HepG2 (cell line): ENCODE measurements around the gene CASTOR1. TPM values are rescaled to one million over a fixed set of nuclear protein-coding genes. Genes with fewer than 3 reads are reported as not detected.

Experiments used
- ATAC-seq: fragments of 200-7000 bp; cut with Tn5 transposase; 3 replicates; pipeline ENCODE4 v1.9.1; 2020; ENCODE audit warnings: mild to moderate bottlenecking, moderate library complexity
- BruUV-seq: library from RNA; stranded (reverse); fragments of 400-500 nt; replicated peaks from 2 replicates; lab custom pipeline; 2021; lab: Mats Ljungman, UMichigan
- CTCF ChIA-PET: fragments of 300-600 bp; formaldehyde crosslinking; extraction: SDS; loops from one replicate; lab custom pipeline; 2021; ENCODE audit warnings: low total read pairs, inconsistent platforms, low intra/inter-chr PET ratio; lab: Yijun Ruan, JAX
- POLR2A ChIA-PET: fragments of 350-600 bp; sonication (Branson Sonifier 250); formaldehyde crosslinking; loops from one replicate; lab custom pipeline; 2020; ENCODE audit warnings: antibody characterized with exemption, inconsistent platforms; lab: Yijun Ruan, JAX
- DNase-seq: peaks from one replicate; pipeline ENCODE4 v3.0.0-alpha.2; 2015; ENCODE audit warnings: low spot score
- FAIRE-seq: peaks from 3 replicates; lab custom pipeline; 2011; peaks lifted over from hg19 to GRCh38; lab: Jason Lieb, UNC
- H2AFZ ChIP-seq: one replicate; pipeline ENCODE4 v1.6.1; 2011; ENCODE audit warnings: low read length, inconsistent platforms
- H3K27ac ChIP-seq: fragments of 300-600 bp; 3 replicates; pipeline ENCODE4 v1.8.0; 2011; ENCODE audit warnings: mixed run types, mild to moderate bottlenecking, mixed read lengths, low read length, inconsistent platforms; ENCODE audit not compliant: insufficient read depth; ENCODE audit errors: extremely low read length
- H3K27me3 ChIP-seq, 2 experiments: fragments of 200-600 bp in 1 of 2; 2 replicates in 1 of 2; 3 replicates in 1 of 2; pipeline versions ENCODE4 v1.6.0 to v1.8.0; 2011; ENCODE audit warnings: low read length in 2 of 2, mild to moderate bottlenecking in 2 of 2, moderate library complexity in 2 of 2, inconsistent platforms in 1 of 2; ENCODE audit not compliant: insufficient read depth in 2 of 2, control insufficient read depth in 1 of 2
- H3K36me3 ChIP-seq, 2 experiments: fragments of 200-600 bp in 1 of 2; replicated peaks in 1 of 2; 2 replicates in 1 of 2; 3 replicates in 1 of 2; pipeline versions ENCODE4 v1.5.1 to v1.8.0; 2011; ENCODE audit warnings: low read length in 2 of 2, inconsistent platforms in 1 of 2; ENCODE audit not compliant: insufficient read depth in 2 of 2, control insufficient read depth in 1 of 2
- H3K4me1 ChIP-seq: 2 replicates; pipeline ENCODE4 v1.5.1; 2012; ENCODE audit warnings: low read length, inconsistent platforms; ENCODE audit not compliant: insufficient read depth
- H3K4me2 ChIP-seq: 2 replicates; pipeline ENCODE4 v1.6.0; 2011; ENCODE audit warnings: low read depth, low read length, inconsistent platforms
- H3K4me3 ChIP-seq, 3 experiments: fragments of 200-600 bp in 1 of 3; sonication (generic), shearing (Covaris generic) in 1 of 3; replicated peaks in 1 of 3; 2 replicates each; pipeline ENCODE4 v1.5.1; 2011 to 2016; ENCODE audit warnings: low read length in 3 of 3, inconsistent platforms in 2 of 3, low read depth in 2 of 3, mild to moderate bottlenecking in 2 of 3, control low read depth in 1 of 3, mixed read lengths in 1 of 3; ENCODE audit not compliant: insufficient read depth in 1 of 3
- H3K79me2 ChIP-seq: one replicate; pipeline ENCODE4 v1.6.1; 2011; ENCODE audit warnings: low read length, inconsistent platforms; ENCODE audit not compliant: insufficient read depth
- H3K9ac ChIP-seq: 2 replicates; pipeline ENCODE4 v1.6.0; 2011; ENCODE audit warnings: mild to moderate bottlenecking, low read depth, low read length, inconsistent platforms; ENCODE audit not compliant: insufficient read depth
- H3K9me3 ChIP-seq: 2 replicates; pipeline ENCODE4 v1.5.1; 2012; ENCODE audit warnings: mild to moderate bottlenecking, low read length
- H4K20me1 ChIP-seq: 2 replicates; pipeline ENCODE4 v1.6.0; 2011; ENCODE audit warnings: inconsistent platforms, mild to moderate bottlenecking, low read length, moderate library complexity; ENCODE audit not compliant: insufficient read depth
- CHD4 ChIP-seq: fragments of 200-600 bp; sonication (generic); IDR thresholded peaks from 2 replicates; pipeline ENCODE4 v1.7.0; 2017; ENCODE audit warnings: mild to moderate bottlenecking, low read length, borderline replicate concordance
- SKI ChIP-seq: fragments of 450-650 bp; IDR thresholded peaks from one replicate; pipeline ENCODE4 v1.6.1; 2018; ENCODE audit warnings: mild to moderate bottlenecking; ENCODE audit not compliant: partially characterized antibody
- TRIM24 ChIP-seq: sonication (generic); formaldehyde crosslinking; IDR thresholded peaks from 2 replicates; pipeline ENCODE4 v1.8.0; 2022; ENCODE audit warnings: mild to moderate bottlenecking, missing genetic modification reagents
- ZNF143 ChIP-seq: sonication (generic); formaldehyde crosslinking; IDR thresholded peaks from 2 replicates; pipeline ENCODE4 v1.4.0; 2020; ENCODE audit warnings: missing genetic modification reagents
- ZNF747 ChIP-seq: sonication (generic); formaldehyde crosslinking; IDR thresholded peaks from 2 replicates; pipeline ENCODE4 v1.8.1; 2023; ENCODE audit warnings: missing genetic modification reagents, mild to moderate bottlenecking, borderline replicate concordance
- WGBS: methylation state at CpG from one replicate; pipeline ENCODE4 v1.1.6; 2017; ENCODE audit warnings: low lambda C conversion rate; 5-methylcytosine and 5-hydroxymethylcytosine counted together
- in situ Hi-C: cut with HindIII; loops from 2 replicates; pipeline ENCODE4 v1.10.0; 2017; ENCODE audit warnings: low pct_unique_long_range_greater_than_20kb; ENCODE audit not compliant: extremely low pct_ligation_motif_present
- intact Hi-C: fragments of 100-400 bp; cut with micrococcal nuclease; formaldehyde crosslinking; loops from one replicate; pipeline ENCODE4 v1.10.0; 2022; ENCODE audit not compliant: unreplicated experiment
- polyA plus RNA-seq, 8 experiments: library from polyadenylated mRNA; depleted of rRNA in 3 of 8; stranded (reverse) in 7 of 8; unstranded in 1 of 8; fragments of >200 nt; fragmentation: Illumina TruSeq in 4 of 8; extraction: Trizol in 4 of 8; gene quantifications; 2 replicates each; pipeline versions ENCODE4 v1.2.1 to v1.2.3, GENCODE V29; 2011 to 2016; ENCODE audit warnings: low read depth in 4 of 8, missing spikeins in 1 of 8, mixed read lengths in 1 of 8; ENCODE audit not compliant: insufficient read depth in 1 of 8
- total RNA-seq, 5 experiments: library from RNA; depleted of rRNA; stranded (reverse); fragments of >200 nt; fragmentation: Illumina TruSeq; extraction: Trizol; gene quantifications; 2 replicates each; pipeline ENCODE4 v1.2.3, GENCODE V29; 2016; ENCODE audit warnings: low read depth in 1 of 5
- TF ChIP-seq, protein P1 (sequence below): sonication (generic); formaldehyde crosslinking; IDR thresholded peaks from 2 replicates; pipeline ENCODE4 v1.4.0; 2020; ENCODE audit warnings: missing genetic modification reagents, borderline replicate concordance

CASTOR1 gene
- total and polyA plus RNA-seq, 2 of the 13 experiments (the other 11 are each of a cell fraction or from before 2014, with no cell fraction given) = 2.6 to 4.4 TPM

DNA sequence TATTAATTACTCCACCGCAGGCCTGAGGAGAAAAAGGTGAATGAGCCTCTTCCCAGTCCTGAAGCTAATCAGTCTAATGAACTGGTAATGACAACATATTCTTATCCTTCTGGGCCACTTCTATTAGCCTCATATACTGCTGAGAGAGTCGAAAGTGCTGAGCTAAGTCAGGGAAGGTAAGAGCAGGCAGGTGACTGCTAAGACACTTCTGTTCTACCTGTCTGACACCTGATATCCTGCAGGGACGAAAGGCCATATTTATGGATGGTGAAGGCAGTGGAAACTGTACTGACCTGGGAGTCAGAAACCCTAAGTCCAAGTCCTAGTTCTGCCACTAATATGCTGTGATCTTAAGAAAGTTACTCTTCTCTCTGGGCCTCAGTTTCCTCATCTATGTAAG, 33.9 kb upstream of the CASTOR1 start:
- Histone ChIP-seq H2AFZ (no peak overlapping the region), H3K9ac (no peak overlapping the region), H3K4me2 (no peak overlapping the region), H3K4me1 (peaks cover 56% of the 10 kb centered on the region), H4K20me1 (no peaks in the 10 kb centered on the region), H3K9me3 (no peaks in the 10 kb centered on the region), H3K4me3 (no peak overlapping the region), H3K79me2 (no peaks in the 10 kb centered on the region), H3K27ac (no peak overlapping the region), H3K27me3 (no peaks in the 10 kb centered on the region; a peak in 1 of 5 replicates), H3K36me3 (no peaks in the 10 kb centered on the region)
- ChIA-PET POLR2A (interaction anchor here (1.0 kb wide), 1 partner anchor 34 kb away, joined by 3 read pairs; the partner anchor contains the start of genes CCDC157 and SF3A1), CTCF (no interaction called here)
- in situ Hi-C loops = no loop called here
- no peak for FAIRE-seq
- TF ChIP-seq, protein P1, sequence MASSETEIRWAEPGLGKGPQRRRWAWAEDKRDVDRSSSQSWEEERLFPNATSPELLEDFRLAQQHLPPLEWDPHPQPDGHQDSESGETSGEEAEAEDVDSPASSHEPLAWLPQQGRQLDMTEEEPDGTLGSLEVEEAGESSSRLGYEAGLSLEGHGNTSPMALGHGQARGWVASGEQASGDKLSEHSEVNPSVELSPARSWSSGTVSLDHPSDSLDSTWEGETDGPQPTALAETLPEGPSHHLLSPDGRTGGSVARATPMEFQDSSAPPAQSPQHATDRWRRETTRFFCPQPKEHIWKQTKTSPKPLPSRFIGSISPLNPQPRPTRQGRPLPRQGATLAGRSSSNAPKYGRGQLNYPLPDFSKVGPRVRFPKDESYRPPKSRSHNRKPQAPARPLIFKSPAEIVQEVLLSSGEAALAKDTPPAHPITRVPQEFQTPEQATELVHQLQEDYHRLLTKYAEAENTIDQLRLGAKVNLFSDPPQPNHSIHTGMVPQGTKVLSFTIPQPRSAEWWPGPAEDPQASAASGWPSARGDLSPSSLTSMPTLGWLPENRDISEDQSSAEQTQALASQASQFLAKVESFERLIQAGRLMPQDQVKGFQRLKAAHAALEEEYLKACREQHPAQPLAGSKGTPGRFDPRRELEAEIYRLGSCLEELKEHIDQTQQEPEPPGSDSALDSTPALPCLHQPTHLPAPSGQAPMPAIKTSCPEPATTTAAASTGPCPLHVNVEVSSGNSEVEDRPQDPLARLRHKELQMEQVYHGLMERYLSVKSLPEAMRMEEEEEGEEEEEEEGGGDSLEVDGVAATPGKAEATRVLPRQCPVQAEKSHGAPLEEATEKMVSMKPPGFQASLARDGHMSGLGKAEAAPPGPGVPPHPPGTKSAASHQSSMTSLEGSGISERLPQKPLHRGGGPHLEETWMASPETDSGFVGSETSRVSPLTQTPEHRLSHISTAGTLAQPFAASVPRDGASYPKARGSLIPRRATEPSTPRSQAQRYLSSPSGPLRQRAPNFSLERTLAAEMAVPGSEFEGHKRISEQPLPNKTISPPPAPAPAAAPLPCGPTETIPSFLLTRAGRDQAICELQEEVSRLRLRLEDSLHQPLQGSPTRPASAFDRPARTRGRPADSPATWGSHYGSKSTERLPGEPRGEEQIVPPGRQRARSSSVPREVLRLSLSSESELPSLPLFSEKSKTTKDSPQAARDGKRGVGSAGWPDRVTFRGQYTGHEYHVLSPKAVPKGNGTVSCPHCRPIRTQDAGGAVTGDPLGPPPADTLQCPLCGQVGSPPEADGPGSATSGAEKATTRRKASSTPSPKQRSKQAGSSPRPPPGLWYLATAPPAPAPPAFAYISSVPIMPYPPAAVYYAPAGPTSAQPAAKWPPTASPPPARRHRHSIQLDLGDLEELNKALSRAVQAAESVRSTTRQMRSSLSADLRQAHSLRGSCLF (CRISPR knock-in tag) = no peak
- TF ChIP-seq ZNF747 (CRISPR knock-in tag) = no peak
- TF ChIP-seq CHD4 = no peak
- no peak for TF ChIP-seq TRIM24
- TF ChIP-seq ZNF143 (CRISPR knock-in tag) = no peak
- TF ChIP-seq SKI = no peak
- no TSS peak for BruUV-seq
- 97% methylated on average over 3 of the region's 3 CpGs for WGBS
- intact Hi-C loops = no loop called here
- ATAC-seq = no peak
- DNase-seq = no peak
